ENCODE measurements around the gene CHP1. TPM values are rescaled to one million over a fixed set of nuclear protein-coding genes. Genes with fewer than 3 reads are reported as not detected.

Gene CHP1
- total RNA-seq, 1 donor from 2014 or later = 294 TPM

GRCh38 chr15:41203395-41203794 is 27.7 kb upstream of the CHP1 start:
- no peak for DNase-seq (ENCODE audit: low spot score in 2 of 2)
- no peak overlapping the region for H3K27ac ChIP-seq
- H3K4me3 ChIP-seq = no peak overlapping the region
- no peaks in the 10 kb centered on the region for H3K36me3 ChIP-seq
- H3K4me1 ChIP-seq = no peaks in the 10 kb centered on the region
- no peaks in the 10 kb centered on the region for H3K27me3 ChIP-seq
- no peaks in the 10 kb centered on the region for H3K9me3 ChIP-seq
- intact Hi-C loops (cut with DNase I) = no loop called here
- TF ChIP-seq CTCF (IDR thresholded peaks at IDR 0.05) = no peak

GRCh38 chr15:41205315-41205714 is 25.8 kb upstream of the CHP1 start:
- no peaks in the 10 kb centered on the region for H3K4me1 ChIP-seq
- H3K9me3 ChIP-seq = no peaks in the 10 kb centered on the region
- TF ChIP-seq CTCF (IDR thresholded peaks at IDR 0.05) = no peak
- no peak for DNase-seq (ENCODE audit: low spot score in 2 of 2)
- H3K36me3 ChIP-seq = no peaks in the 10 kb centered on the region
- no peak overlapping the region for H3K4me3 ChIP-seq
- no peaks in the 10 kb centered on the region for H3K27me3 ChIP-seq
- intact Hi-C loops (cut with DNase I) = no loop called here
- H3K27ac ChIP-seq = no peak overlapping the region

DNA sequence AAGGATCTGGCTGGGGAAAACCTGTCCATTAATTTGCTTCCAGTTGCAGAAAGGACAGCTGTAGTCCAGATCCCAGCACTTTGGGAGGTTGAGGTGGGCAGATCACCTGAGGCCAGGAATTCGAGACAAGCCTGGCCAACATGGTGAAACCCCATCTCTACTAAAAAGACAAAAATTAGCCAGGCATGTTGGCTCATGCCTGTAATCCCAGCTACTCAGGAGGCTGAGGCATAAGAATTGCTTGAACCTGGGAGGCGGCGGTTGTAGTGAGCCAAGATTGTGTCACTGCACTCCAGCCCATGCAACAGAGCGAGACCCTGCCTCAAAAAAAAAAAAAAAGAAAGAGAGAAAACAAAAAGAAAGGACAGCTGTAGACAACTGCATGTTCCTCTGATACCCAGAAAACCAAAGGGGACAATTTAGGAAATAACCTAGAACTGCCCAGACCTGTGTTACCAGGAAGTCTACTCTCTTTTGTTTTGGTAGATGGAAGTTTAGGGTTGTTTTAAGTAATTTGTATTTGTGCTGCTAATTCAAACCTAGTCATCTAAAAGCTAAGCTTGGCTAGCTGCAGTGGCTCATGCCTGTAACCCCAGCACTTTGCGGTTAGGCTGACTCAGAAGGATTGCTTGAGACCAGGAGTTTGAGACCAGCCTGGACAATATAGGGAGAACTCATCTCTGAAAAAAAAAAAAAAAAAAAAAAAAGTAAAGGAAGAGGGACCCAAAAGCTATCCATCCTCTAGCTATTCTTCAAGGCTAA is 23.2 kb upstream of the CHP1 start:
- Histone ChIP-seq H3K4me3 (no peak overlapping the region), H3K27ac (no peak overlapping the region), H3K4me1 (no peaks in the 10 kb centered on the region), H3K9me3 (no peaks in the 10 kb centered on the region), H3K36me3 (no peaks in the 10 kb centered on the region), H3K27me3 (no peaks in the 10 kb centered on the region)
- intact Hi-C loops (cut with DNase I) = no loop called here
- no peak for TF ChIP-seq CTCF (IDR thresholded peaks at IDR 0.05)
- DNase-seq (ENCODE audit: low spot score in 2 of 2) = no peak

DNA sequence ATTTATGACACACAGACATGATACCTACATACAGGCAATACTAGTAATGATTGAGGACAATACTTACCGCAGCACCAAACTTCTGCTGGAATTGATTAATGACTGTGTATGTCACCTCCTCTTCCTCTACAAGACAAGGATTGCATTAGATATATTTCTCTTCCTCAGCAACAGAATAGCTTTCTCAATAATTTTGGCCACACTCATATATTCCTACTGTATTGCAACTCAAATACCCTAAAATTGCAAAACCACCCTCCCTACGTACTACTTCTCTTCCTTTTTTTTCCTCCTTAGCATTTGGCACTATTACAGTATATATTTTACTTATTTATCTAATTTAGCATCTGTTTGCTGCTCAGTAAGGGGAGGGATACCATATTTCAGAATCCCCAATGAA is 15.4 kb upstream of the CHP1 start:
- H3K27ac ChIP-seq = no peak overlapping the region
- no peak overlapping the region for H3K4me3 ChIP-seq
- no peak for DNase-seq (ENCODE audit: low spot score in 2 of 2)
- no peaks in the 10 kb centered on the region for H3K36me3 ChIP-seq
- no peaks in the 10 kb centered on the region for H3K9me3 ChIP-seq
- H3K4me1 ChIP-seq = no peaks in the 10 kb centered on the region
- intact Hi-C loops (cut with DNase I) = no loop called here
- no peak for TF ChIP-seq CTCF (IDR thresholded peaks at IDR 0.05)
- no peaks in the 10 kb centered on the region for H3K27me3 ChIP-seq

- intact Hi-C loops (cut with DNase I) = no loop called here
- no peak overlapping the region for H3K27ac ChIP-seq
- no peaks in the 10 kb centered on the region for H3K4me1 ChIP-seq
- H3K4me3 ChIP-seq = no peak overlapping the region
- H3K27me3 ChIP-seq = no peaks in the 10 kb centered on the region
- no peaks in the 10 kb centered on the region for H3K36me3 ChIP-seq
- DNase-seq (ENCODE audit: low spot score in 2 of 2) = no peak
- H3K9me3 ChIP-seq = no peaks in the 10 kb centered on the region
- TF ChIP-seq CTCF (IDR thresholded peaks at IDR 0.05) = no peak
These were observed 12.2 kb upstream of the CHP1 start for GRCh38 chr15:41218851-41219250.

- no peak for TF ChIP-seq CTCF (IDR thresholded peaks at IDR 0.05)
- no peaks in the 10 kb centered on the region for H3K36me3 ChIP-seq
- no peaks in the 10 kb centered on the region for H3K9me3 ChIP-seq
- H3K27me3 ChIP-seq = no peaks in the 10 kb centered on the region
- H3K27ac ChIP-seq = no peak overlapping the region
- no peaks in the 10 kb centered on the region for H3K4me1 ChIP-seq
- no peak for DNase-seq (ENCODE audit: low spot score in 2 of 2)
- intact Hi-C loops (cut with DNase I) = no loop called here
- no peak overlapping the region for H3K4me3 ChIP-seq
These were observed 11.7 kb upstream of the CHP1 start for GRCh38 chr15:41219381-41219780.

All from ascending aorta (tissue), 2 donors.